GM12878 (cell line): ENCODE data around the gene ATP8A1. TPM values are rescaled to one million over a fixed set of nuclear protein-coding genes. Genes with fewer than 3 reads are reported as not detected.
A peak's percentile ranks its signal among the peaks of the same experiment; 100 is the strongest.

Source experiments
- ATAC-seq: fragments of 200-7000 bp; cut with Tn5 transposase; 3 replicates; pipeline ENCODE4 v1.9.1; 2020; ENCODE audit warnings: mild to moderate bottlenecking, moderate library complexity
- BruUV-seq: library from RNA; stranded (reverse); fragments of 400-500 nt; replicated peaks from 2 replicates; lab custom pipeline; 2021; lab: Mats Ljungman, UMichigan
- CTCF ChIA-PET: fragments of 300-600 bp; sonication (Branson Sonifier 250); formaldehyde crosslinking; extraction: SDS; loops from one replicate; lab custom pipeline; 2021; ENCODE audit warnings: inconsistent platforms; lab: Yijun Ruan, JAX
- POLR2A ChIA-PET: fragments of 350-600 bp; formaldehyde crosslinking; extraction: SDS; loops from one replicate; lab custom pipeline; 2021; ENCODE audit warnings: inconsistent platforms; lab: Charles Lee
- RAD21 ChIA-PET: fragments of 300-600 bp; sonication (Branson Sonifier 250); formaldehyde crosslinking; loops from one replicate; lab custom pipeline; 2023; ENCODE audit warnings: antibody characterized with exemption; ENCODE audit not compliant: unreplicated experiment; lab: Charles Lee
- SMC1A ChIA-PET: fragments of 300-600 bp; sonication (Branson Sonifier 250); formaldehyde crosslinking; loops from one replicate; lab custom pipeline; 2023; ENCODE audit not compliant: unreplicated experiment, uncharacterized antibody; lab: Charles Lee
- DNase-seq: peaks from one replicate; pipeline ENCODE4 v3.0.0-alpha.2; 2011; ENCODE audit warnings: low read depth, low spot score
- FAIRE-seq: peaks from 3 replicates; lab custom pipeline; 2011; peaks lifted over from hg19 to GRCh38; lab: Jason Lieb, UNC
- H2AFZ ChIP-seq: 2 replicates; pipeline ENCODE4 v1.6.0; 2011; ENCODE audit warnings: low read depth, low read length, control low read depth; ENCODE audit not compliant: control insufficient read depth
- H3K27ac ChIP-seq: 2 replicates; pipeline ENCODE4 v1.5.1; 2011; ENCODE audit warnings: control low read depth; ENCODE audit not compliant: control insufficient read depth, insufficient read depth
- H3K27me3 ChIP-seq, 2 experiments: replicated peaks in 1 of 2; 2 replicates each; pipeline versions ENCODE4 v1.6.0 to v1.6.1; 2011; ENCODE audit warnings: low read length in 1 of 2; ENCODE audit not compliant: control insufficient read depth in 2 of 2, insufficient read depth in 2 of 2
- H3K36me3 ChIP-seq, 2 experiments: 2 replicates each; pipeline ENCODE4 v1.5.1; 2011; ENCODE audit warnings: low read length in 1 of 2; ENCODE audit not compliant: control insufficient read depth in 2 of 2, insufficient read depth in 2 of 2
- H3K4me1 ChIP-seq: 2 replicates; pipeline ENCODE4 v1.6.1; 2011; ENCODE audit warnings: mild to moderate bottlenecking, low read length, moderate library complexity, mixed read lengths; ENCODE audit not compliant: control insufficient read depth, insufficient read depth
- H3K4me2 ChIP-seq: 2 replicates; pipeline ENCODE4 v1.6.0; 2011; ENCODE audit warnings: control low read depth; ENCODE audit not compliant: control insufficient read depth, insufficient read depth
- H3K4me3 ChIP-seq: fragments of 200-600 bp; sonication (generic); 2 replicates; pipeline ENCODE4 v1.5.1; 2016
- H3K79me2 ChIP-seq: 2 replicates; pipeline ENCODE4 v1.6.0; 2011; ENCODE audit warnings: low read length; ENCODE audit not compliant: control insufficient read depth, insufficient read depth
- H3K9ac ChIP-seq: 2 replicates; pipeline ENCODE4 v1.8.0; 2011; ENCODE audit warnings: low read length, control low read depth, mixed read lengths; ENCODE audit not compliant: control insufficient read depth, insufficient read depth
- H3K9me3 ChIP-seq: replicated peaks from 3 replicates; pipeline ENCODE4 v1.5.1; 2011; ENCODE audit warnings: mild to moderate bottlenecking, low read length; ENCODE audit not compliant: control insufficient read depth, insufficient read depth
- H4K20me1 ChIP-seq: 2 replicates; pipeline ENCODE4 v1.6.0; 2011; ENCODE audit not compliant: control insufficient read depth, insufficient read depth
- CUX1 ChIP-seq: IDR thresholded peaks from 2 replicates; pipeline ENCODE4 v1.6.1; 2012; ENCODE audit warnings: improper control_type of control experiment, low read depth, low read length; ENCODE audit not compliant: insufficient replicate concordance
- GABPA ChIP-seq: IDR thresholded peaks from 2 replicates; pipeline ENCODE4 v1.6.1; 2014; ENCODE audit warnings: antibody characterized with exemption, low read depth, mild to moderate bottlenecking, inconsistent platforms
- IRF3 ChIP-seq: fragments of 450-650 bp; IDR thresholded peaks from 2 replicates; pipeline ENCODE4 v1.6.1; 2014; ENCODE audit warnings: mild to moderate bottlenecking
- IRF5 ChIP-seq: fragments of 450-650 bp; IDR thresholded peaks from 2 replicates; pipeline ENCODE4 v1.6.1; 2017; ENCODE audit warnings: borderline replicate concordance
- MLLT1 ChIP-seq: fragments of 450-650 bp; IDR thresholded peaks from 2 replicates; pipeline ENCODE4 v1.6.1; 2016; ENCODE audit warnings: mild to moderate bottlenecking
- PKNOX1 ChIP-seq: fragments of 450-650 bp; IDR thresholded peaks from 2 replicates; pipeline ENCODE4 v1.6.1; 2016; ENCODE audit warnings: mild to moderate bottlenecking
- RAD21 ChIP-seq: IDR thresholded peaks from 2 replicates; pipeline ENCODE4 v1.6.1; 2011; ENCODE audit warnings: mild to moderate bottlenecking, low read depth, low read length, moderate library complexity; ENCODE audit not compliant: insufficient read depth
- STAT3 ChIP-seq: IDR thresholded peaks from 2 replicates; pipeline ENCODE4 v1.6.1; 2011; ENCODE audit warnings: low read depth, low read length, improper control_type of control experiment
- SUPT20H ChIP-seq: IDR thresholded peaks from 2 replicates; pipeline ENCODE4 v1.6.1; 2011; ENCODE audit warnings: low read depth, mild to moderate bottlenecking, low read length, moderate library complexity, borderline replicate concordance; ENCODE audit not compliant: control insufficient read depth
- TAF1 ChIP-seq: IDR thresholded peaks from 2 replicates; pipeline ENCODE4 v1.6.1; 2011; ENCODE audit warnings: mild to moderate bottlenecking, low read depth, low read length, borderline replicate concordance
- WGBS: methylation state at CpG from one replicate; pipeline ENCODE4 v1.1.6; 2016; ENCODE audit warnings: low lambda C conversion rate; ENCODE audit not compliant: insufficient replicate concordance, insufficient coverage; ENCODE audit errors: missing lambda C conversion rate; 5-methylcytosine and 5-hydroxymethylcytosine counted together
- in situ Hi-C: fragments of 300-500 bp; cut with MboI; formaldehyde crosslinking; loops from 9 replicates; pipeline ENCODE4 v1.14.3; 2018; ENCODE audit warnings: mixed read lengths
- intact Hi-C: fragments of 100-400 bp; cut with micrococcal nuclease; formaldehyde crosslinking; loops from one replicate; pipeline ENCODE4 v1.14.2; 2022; ENCODE audit not compliant: unreplicated experiment
- polyA plus RNA-seq, 11 experiments: library from polyadenylated mRNA; depleted of rRNA in 4 of 11; unstranded in 6 of 11; stranded (reverse) in 5 of 11; fragments of >200 nt; fragmentation: Nextera tagmentation in 4 of 11; fragmentation: Illumina TruSeq in 1 of 11; extraction: Ambion mirVana in 4 of 11; extraction: Trizol in 1 of 11; gene quantifications; 1 replicate in 1 of 11; 2 replicates in 10 of 11; pipeline versions ENCODE4 v1.2.1 to v1.2.3, GENCODE V29; 2011 to 2016; ENCODE audit warnings: inconsistent platforms in 2 of 11, missing spikeins in 2 of 11, low read depth in 1 of 11
- total RNA-seq, 4 experiments: library from RNA; depleted of rRNA in 3 of 4; stranded (reverse); fragments of >200 nt in 3 of 4; fragmentation: Illumina TruSeq in 1 of 4; extraction: Trizol in 1 of 4; gene quantifications; 2 replicates each; pipeline versions ENCODE4 v1.2.1 to v1.2.3, GENCODE V29; 2013 to 2021

Gene ATP8A1
- total and polyA plus RNA-seq, 10 of the 15 experiments (the other 5 are each of a cell fraction or from before 2014, with no cell fraction given), result 9.0 to 116 (median 37.3) TPM

- peak; percentile 82 for ATAC-seq
- TF ChIP-seq CUX1 (no peak), PKNOX1 (no peak), MLLT1 (no peak), GABPA (no peak), STAT3 (no peak), SUPT20H (no peak), RAD21 (peak; percentile 80), IRF3 (no peak), IRF5 (no peak), TAF1 (no peak)
Observed at GRCh38 chr4:42371305-42372252, 285.3 kb downstream of the ATP8A1 start.

More at GRCh38 chr4:42371305-42372252, 285.3 kb downstream of the ATP8A1 start:
- no peak overlapping the region for H2AFZ ChIP-seq
- ChIA-PET CTCF (interaction anchor here (0.7 to 6.0 kb wide), 46 partner anchors 9 to 496 kb away, joined by 3 to 107 read pairs (median 6); no protein-coding TSS in a partner anchor), POLR2A (no interaction called here), SMC1A (interaction anchor here (0.6 to 4.8 kb wide), 38 partner anchors 9 to 632 kb away, joined by 3 to 90 read pairs (median 4); no protein-coding TSS in a partner anchor), RAD21 (interaction anchor here (0.6 to 4.3 kb wide), 25 partner anchors 10 to 493 kb away, joined by 3 to 56 read pairs (median 4); no protein-coding TSS in a partner anchor)
- no TSS peak for BruUV-seq
- H3K4me1 ChIP-seq, result no peaks in the 10 kb centered on the region
- no peak overlapping the region for H3K9ac ChIP-seq
- H3K27ac ChIP-seq, result no peak overlapping the region
- no peaks in the 10 kb centered on the region for H3K27me3 ChIP-seq
- H3K4me2 ChIP-seq, result no peak overlapping the region
- FAIRE-seq (peak; percentile 82), DNase-seq (no peak)
- WGBS, result 48% methylated on average over 2 of the region's 2 CpGs
- H3K79me2 ChIP-seq, result no peaks in the 10 kb centered on the region
- no peaks in the 10 kb centered on the region for H3K9me3 ChIP-seq
- H3K4me3 ChIP-seq, result no peak overlapping the region
- no peaks in the 10 kb centered on the region for H3K36me3 ChIP-seq
- in situ Hi-C loops, result no loop called here
- intact Hi-C loops, result loop anchor here (1.0 to 5.0 kb wide), 2 partner anchors 89 to 148 kb away; no protein-coding TSS in a partner anchor
- no peaks in the 10 kb centered on the region for H4K20me1 ChIP-seq
